ENCODE measurements around the gene MYL5.

GRCh38 chr4:683982-684622 lies 9.8 kb downstream of the MYL5 start:
- TF ChIP-seq EZH2 (conservative IDR thresholded peaks at IDR 0.05; ENCODE audit: low read depth, low read length) (no peak), TEF (CRISPR knock-in tag; IDR thresholded peaks at IDR 0.05) (no peak), FOXP1 (IDR thresholded peaks at IDR 0.05) (no peak), FOXP1 (CRISPR knock-in tag; IDR thresholded peaks at IDR 0.05) (no peak), KMT2B (CRISPR knock-in tag; IDR thresholded peaks at IDR 0.05) (no peak), ONECUT2 (CRISPR knock-in tag; IDR thresholded peaks at IDR 0.05) (no peak), CTCF (CRISPR knock-in tag; IDR thresholded peaks at IDR 0.05) (peak; percentile 99), TAF1 (CRISPR knock-in tag; IDR thresholded peaks at IDR 0.05) (peak; percentile 23; the same call in 1 of the 2 replicates), PCBP2 (optimal IDR thresholded peaks at IDR 0.05; ENCODE audit: low read depth, low read length, poor library complexity, severe bottlenecking) (no peak), BRF2 (CRISPR knock-in tag; IDR thresholded peaks at IDR 0.05) (no peak), ZFP90 (CRISPR knock-in tag; IDR thresholded peaks at IDR 0.05; ENCODE audit: borderline replicate concordance) (no peak), ZBTB7A (CRISPR knock-in tag; IDR thresholded peaks at IDR 0.05) (no peak), NPAS2 (CRISPR knock-in tag; IDR thresholded peaks at IDR 0.05; ENCODE audit: borderline replicate concordance) (no peak)
